Astrocyte (in vitro differentiated cells and primary cell): ENCODE data around the gene OR52D1. TPM values are rescaled to one million over a fixed set of nuclear protein-coding genes. Genes with fewer than 3 reads are reported as not detected.

ENCODE experiments used
- DNase-seq: peaks from one replicate; pipeline ENCODE4 v3.0.0-alpha.2; 2010; ENCODE audit warnings: low read depth
- FAIRE-seq: peaks from 2 replicates; lab custom pipeline; 2011; peaks lifted over from hg19 to GRCh38; lab: Jason Lieb, UNC
- H2AFZ ChIP-seq: 2 replicates; pipeline ENCODE4 v1.6.0; 2012; ENCODE audit warnings: low read depth, low read length, inconsistent platforms
- H3K27ac ChIP-seq: 2 replicates; pipeline ENCODE4 v1.5.1; 2011; ENCODE audit warnings: low read depth, low read length, inconsistent platforms
- H3K27me3 ChIP-seq: 2 replicates; pipeline ENCODE4 v1.6.0; 2011; ENCODE audit warnings: low read length, inconsistent platforms; ENCODE audit not compliant: insufficient read depth
- H3K36me3 ChIP-seq: 2 replicates; pipeline ENCODE4 v1.5.1; 2011; ENCODE audit warnings: low read length, inconsistent platforms; ENCODE audit not compliant: insufficient read depth
- H3K4me1 ChIP-seq: 2 replicates; pipeline ENCODE4 v1.5.1; 2011; ENCODE audit warnings: low read length, inconsistent platforms; ENCODE audit not compliant: insufficient read depth
- H3K4me2 ChIP-seq: 2 replicates; pipeline ENCODE4 v1.6.0; 2012; ENCODE audit warnings: low read length, inconsistent platforms
- H3K4me3 ChIP-seq: 2 replicates; pipeline ENCODE4 v1.5.1; 2011; ENCODE audit warnings: low read depth, mild to moderate bottlenecking, low read length, inconsistent platforms; ENCODE audit not compliant: insufficient read depth
- H3K79me2 ChIP-seq: 2 replicates; pipeline ENCODE4 v1.6.0; 2012; ENCODE audit warnings: mild to moderate bottlenecking, low read length, inconsistent platforms; ENCODE audit not compliant: insufficient read depth
- H3K9ac ChIP-seq: 2 replicates; pipeline ENCODE4 v1.6.0; 2012; ENCODE audit warnings: mild to moderate bottlenecking, low read length, inconsistent platforms
- H3K9me3 ChIP-seq: 2 replicates; pipeline ENCODE4 v1.5.1; 2012; ENCODE audit warnings: low read depth, mild to moderate bottlenecking, low read length, inconsistent platforms; ENCODE audit not compliant: insufficient read depth
- H4K20me1 ChIP-seq: 2 replicates; pipeline ENCODE4 v1.6.0; 2012; ENCODE audit warnings: low read length, inconsistent platforms; ENCODE audit not compliant: insufficient read depth
- H3K27ac Mint-ChIP-seq: one replicate; pipeline ENCODE4 v1.8.0; 2021; ENCODE audit warnings: mild to moderate bottlenecking, mixed read lengths; ENCODE audit not compliant: unreplicated experiment
- H3K27me3 Mint-ChIP-seq: one replicate; pipeline ENCODE4 v1.8.0; 2021; ENCODE audit warnings: low read depth, mixed read lengths; ENCODE audit not compliant: unreplicated experiment
- H3K36me3 Mint-ChIP-seq: one replicate; pipeline ENCODE4 v1.8.0; 2021; ENCODE audit warnings: low read depth, mixed read lengths; ENCODE audit not compliant: unreplicated experiment
- H3K4me1 Mint-ChIP-seq: one replicate; pipeline ENCODE4 v1.8.0; 2021; ENCODE audit warnings: low read depth, mixed read lengths; ENCODE audit not compliant: unreplicated experiment
- H3K4me3 Mint-ChIP-seq: one replicate; pipeline ENCODE4 v1.8.0; 2021; ENCODE audit warnings: mild to moderate bottlenecking, moderate library complexity, mixed read lengths; ENCODE audit not compliant: unreplicated experiment
- H3K9me3 Mint-ChIP-seq: one replicate; pipeline ENCODE4 v1.8.0; 2021; ENCODE audit warnings: mild to moderate bottlenecking, mixed read lengths; ENCODE audit not compliant: unreplicated experiment
- CTCF ChIP-seq: IDR thresholded peaks from 2 replicates; pipeline ENCODE4 v1.5.1; 2011; ENCODE audit warnings: low read depth, mild to moderate bottlenecking, inconsistent platforms, low read length, moderate library complexity; ENCODE audit not compliant: insufficient read depth
- EZH2 ChIP-seq: IDR thresholded peaks from 2 replicates; pipeline ENCODE4 v1.6.1; 2012; ENCODE audit warnings: mild to moderate bottlenecking, low read length, inconsistent platforms; ENCODE audit not compliant: insufficient read depth
- total RNA-seq: library from RNA; stranded (reverse); gene quantifications from 2 replicates; pipeline ENCODE4 v1.2.1, GENCODE V29; 2021

OR52D1 gene
- total RNA-seq, 1 donor from 2014 or later: not detected

GRCh38 chr11:5521540-5521939, 33.1 kb downstream of the OR52D1 start:
- H2AFZ ChIP-seq: no peak overlapping the region
- peaks cover 2% of the 10 kb centered on the region for H3K36me3 Mint-ChIP-seq
- DNase-seq (no peak), FAIRE-seq (no peak)
- no peaks in the 10 kb centered on the region for H3K9me3 ChIP-seq
- H3K4me1 Mint-ChIP-seq: no peaks in the 10 kb centered on the region
- H3K79me2 ChIP-seq: no peaks in the 10 kb centered on the region
- H3K4me3 Mint-ChIP-seq: no peak overlapping the region
- H3K27me3 Mint-ChIP-seq: peaks cover 13% of the 10 kb centered on the region
- H3K4me1 ChIP-seq: no peaks in the 10 kb centered on the region
- no peak overlapping the region for H3K4me3 ChIP-seq
- H3K36me3 ChIP-seq: no peaks in the 10 kb centered on the region
- no peak overlapping the region for H3K27ac Mint-ChIP-seq
- H3K9ac ChIP-seq: no peak overlapping the region
- TF ChIP-seq CTCF: no peak
- no peak for TF ChIP-seq EZH2
- H3K9me3 Mint-ChIP-seq: peaks cover 1% of the 10 kb centered on the region
- H3K27me3 ChIP-seq: peaks cover 1% of the 10 kb centered on the region
- H3K27ac ChIP-seq: no peak overlapping the region
- no peaks in the 10 kb centered on the region for H4K20me1 ChIP-seq
- H3K4me2 ChIP-seq: no peak overlapping the region

GRCh38 chr11:5522308-5522707, 33.8 kb downstream of the OR52D1 start:
- Histone ChIP-seq H3K9ac (no peak overlapping the region), H3K9me3 (no peaks in the 10 kb centered on the region), H3K27ac (no peak overlapping the region), H3K27me3 (peaks cover 3% of the 10 kb centered on the region), H4K20me1 (no peaks in the 10 kb centered on the region), H3K36me3 (no peaks in the 10 kb centered on the region), H3K4me2 (no peak overlapping the region), H3K4me1 (no peaks in the 10 kb centered on the region), H2AFZ (no peak overlapping the region), H3K79me2 (no peaks in the 10 kb centered on the region), H3K4me3 (no peak overlapping the region)
- Mint-ChIP-seq H3K4me1 (no peaks in the 10 kb centered on the region), H3K36me3 (peaks cover 2% of the 10 kb centered on the region), H3K27ac (no peak overlapping the region), H3K4me3 (no peak overlapping the region), H3K9me3 (peaks cover 1% of the 10 kb centered on the region), H3K27me3 (peaks cover 18% of the 10 kb centered on the region)
- TF ChIP-seq CTCF: no peak
- no peak for TF ChIP-seq EZH2
- no peak for DNase-seq
- FAIRE-seq: no peak

GRCh38 chr11:5524756-5525155, 36.3 kb downstream of the OR52D1 start:
- Histone ChIP-seq H3K36me3 (no peaks in the 10 kb centered on the region), H3K4me2 (no peak overlapping the region), H3K9me3 (no peaks in the 10 kb centered on the region), H3K9ac (no peak overlapping the region), H3K4me1 (no peaks in the 10 kb centered on the region), H4K20me1 (no peaks in the 10 kb centered on the region), H3K4me3 (no peak overlapping the region), H3K27ac (no peak overlapping the region), H3K79me2 (no peaks in the 10 kb centered on the region), H3K27me3 (peaks cover 3% of the 10 kb centered on the region), H2AFZ (no peak overlapping the region)
- peaks cover 2% of the 10 kb centered on the region for H3K36me3 Mint-ChIP-seq
- no peak for DNase-seq
- no peaks in the 10 kb centered on the region for H3K4me1 Mint-ChIP-seq
- no peak overlapping the region for H3K27ac Mint-ChIP-seq
- H3K27me3 Mint-ChIP-seq: peaks cover 20% of the 10 kb centered on the region
- FAIRE-seq: no peak
- TF ChIP-seq CTCF (no peak), EZH2 (no peak)
- peaks cover 1% of the 10 kb centered on the region for H3K9me3 Mint-ChIP-seq
- H3K4me3 Mint-ChIP-seq: no peak overlapping the region
